SIG-M5 treated with dmso at 0.1 percent for 504 hours (cell line): ENCODE measurements around the gene ABCF2.
A peak's percentile ranks its signal among the peaks of the same experiment; 100 is the strongest.

Source experiments
- DNase-seq: peaks from one replicate; lab custom pipeline; 2025; ENCODE audit not compliant: unreplicated experiment; lab: John Stamatoyannopoulos, UW

ABCF2 gene

GRCh38 chr7:151226560-151226874 lies 488 bp downstream of the ABCF2 start:
- DNase-seq = no peak

- peak; percentile 73 for DNase-seq
Observed at GRCh38 chr7:151225948-151226510, 976 bp downstream of the ABCF2 start.

- no peak for DNase-seq
Observed at GRCh38 chr7:151223728-151224127, 3.3 kb downstream of the ABCF2 start.

GRCh38 chr7:151218170-151218569 lies 8.8 kb downstream of the ABCF2 start:
- DNase-seq = no peak

GRCh38 chr7:151215396-151215795 lies 11.6 kb downstream of the ABCF2 start:
- no peak for DNase-seq

- DNase-seq = no peak
Observed at GRCh38 chr7:151213826-151214225, 13.2 kb downstream of the ABCF2 start.

- no peak for DNase-seq
Observed at GRCh38 chr7:151212626-151213025, 14.4 kb downstream of the ABCF2 start.

GRCh38 chr7:151211155-151211772 lies 15.7 kb downstream of the ABCF2 start:
- DNase-seq = no peak

GRCh38 chr7:151210087-151210854 lies 16.7 kb downstream of the ABCF2 start, which contains the start of gene H2BK1:
H2BK1 (minus strand) TSS chr7:151210488; CDS start chr7:151210318, 170 bp downstream.
- DNase-seq = no peak

GRCh38 chr7:151209588-151209987 lies 17.4 kb downstream of the ABCF2 start:
- no peak for DNase-seq

- no peak for DNase-seq
Observed at GRCh38 chr7:151208253-151208862, 18.6 kb downstream of the ABCF2 start.

- no peak for DNase-seq
Observed at GRCh38 chr7:151207804-151208203, 19.2 kb downstream of the ABCF2 start.

- DNase-seq = no peak
Observed at GRCh38 chr7:151207315-151207714, 19.7 kb downstream of the ABCF2 start.

GRCh38 chr7:151206914-151207313 lies 20.1 kb downstream of the ABCF2 start:
- DNase-seq = no peak

GRCh38 chr7:151205730-151206129 lies 21.3 kb downstream of the ABCF2 start:
- no peak for DNase-seq

- no peak for DNase-seq
Observed at GRCh38 chr7:151204383-151205032, 22.5 kb downstream of the ABCF2 start.

GRCh38 chr7:151202836-151203235 lies 24.2 kb downstream of the ABCF2 start:
- DNase-seq = no peak

- no peak for DNase-seq
Observed at GRCh38 chr7:151201751-151202150, 25.3 kb downstream of the ABCF2 start.

- no peak for DNase-seq
Observed at GRCh38 chr7:151201344-151201743, 25.7 kb downstream of the ABCF2 start.

- DNase-seq = no peak
Observed at GRCh38 chr7:151198945-151199848, 27.8 kb downstream of the ABCF2 start.
